ENCODE data around the gene TAGLN.

- TF ChIP-seq CTCF (IDR thresholded peaks at IDR 0.05; ENCODE audit: low read length) (no peak), EZH2phosphoT487 (IDR thresholded peaks at IDR 0.05; ENCODE audit: low read length) (no peak), EZH2 (optimal IDR thresholded peaks at IDR 0.05; ENCODE audit: low read depth, low read length) (no peak)
Measured at GRCh38 chr11:117177534-117178209, 21.5 kb upstream of the TAGLN start.

Data from MM.1S (cell line).